Pons (tissue), 1 donor: ENCODE results near the gene NSMCE3.

Experiments used
- DNase-seq: peaks from one replicate; pipeline ENCODE4 v3.0.0-alpha.2; 2016; ENCODE audit warnings: low spot score

NSMCE3 gene

GRCh38 chr15:29220852-29221251 lies 48.8 kb downstream of the NSMCE3 start:
- peak; percentile 37 for DNase-seq

- DNase-seq, result no peak
Observed at GRCh38 chr15:29216955-29217354, 52.7 kb downstream of the NSMCE3 start.
